Kidney (tissue), 14 donors: Measurements from ENCODE around the gene ERCC1. TPM values are rescaled to one million over a fixed set of nuclear protein-coding genes. Genes with fewer than 3 reads are reported as not detected.

Experiments
- DNase-seq, 5 donors: peaks; one replicate each; pipeline ENCODE4 v3.0.0-alpha.2; 2013 to 2020
- FAIRE-seq: peaks from 2 replicates; lab custom pipeline; 2012; peaks lifted over from hg19 to GRCh38; lab: Jason Lieb, UNC
- H3K27ac ChIP-seq, 2 donors: one replicate each; pipeline ENCODE4 v1.7.0; 2013; ENCODE audit warnings: low read depth in 2 of 2, low read length in 2 of 2, inconsistent platforms in 1 of 2
- H3K27me3 ChIP-seq: one replicate; pipeline ENCODE4 v1.7.1; 2013; ENCODE audit warnings: low read length, inconsistent platforms; ENCODE audit not compliant: control insufficient read depth, insufficient read depth
- H3K36me3 ChIP-seq, 3 donors: one replicate each; pipeline versions ENCODE4 v1.7.0 to v1.7.1; 2013; ENCODE audit warnings: low read length in 3 of 3, control low read depth in 1 of 3, inconsistent platforms in 1 of 3; ENCODE audit not compliant: insufficient read depth in 3 of 3, control insufficient read depth in 2 of 3
- H3K4me1 ChIP-seq, 3 donors: one replicate each; pipeline versions ENCODE4 v1.7.0 to v1.7.1; 2013; ENCODE audit warnings: low read length in 3 of 3, inconsistent platforms in 1 of 3, low read depth in 1 of 3; ENCODE audit not compliant: control insufficient read depth in 2 of 3, insufficient read depth in 2 of 3
- H3K4me3 ChIP-seq, 3 donors: one replicate each; pipeline versions ENCODE4 v1.7.0 to v1.8.1; 2013; ENCODE audit warnings: low read length in 3 of 3, control low read depth in 1 of 3, inconsistent platforms in 1 of 3
- H3K9ac ChIP-seq, 3 donors: one replicate each; pipeline versions ENCODE4 v1.7.0 to v1.7.1; 2013; ENCODE audit warnings: low read length in 3 of 3, control low read depth in 1 of 3, inconsistent platforms in 1 of 3
- H3K9me3 ChIP-seq, 3 donors: one replicate each; pipeline versions ENCODE4 v1.7.0 to v1.7.1; 2013; ENCODE audit warnings: low read length in 3 of 3, control low read depth in 1 of 3, inconsistent platforms in 1 of 3; ENCODE audit not compliant: control insufficient read depth in 2 of 3, insufficient read depth in 1 of 3
- intact Hi-C: fragments of 100-400 bp; cut with DNase I; formaldehyde crosslinking; loops from one replicate; pipeline ENCODE4 v1.11.1; 2022
- polyA plus RNA-seq: library from polyadenylated mRNA; stranded (reverse); fragments of 350-450 nt; fragmentation: Illumina TruSeq; extraction: RNeasy Lipid Tissue Mini Kit (QIAGEN cat#74804); gene quantifications from one replicate; pipeline ENCODE4 v1.2.3, GENCODE V29; 2014; ENCODE audit warnings: low read depth, low replicate concordance; ENCODE audit not compliant: insufficient read depth
- total RNA-seq: library from RNA; stranded (reverse); fragmentation: NEBNext Ultra II Directional; extraction: Animal tissue kit (Norgen Biotek cat#: 25700); gene quantifications from one replicate; pipeline ENCODE4 v1.2.1, GENCODE V29; 2021
- TF ChIP-seq, protein P1 (sequence below): IDR thresholded peaks from 3 replicates; pipeline ENCODE4 v1.5.1; 2012; ENCODE audit warnings: mild to moderate bottlenecking, moderate library complexity, borderline replicate concordance; ENCODE audit not compliant: insufficient read depth; ENCODE audit errors: extremely low read depth
- donor health status: control.
- donor health status: control.
- donor health status: control.
- donor health status: control.
- donor health status: control.
- donor health status: DM: yes; HTN: yes; CAD: no.
- donor health status: Normal renal cell carcinoma (clear cell type).

Gene ERCC1
- total and polyA plus RNA-seq, 2 donors from 2014 or later, result 60.8 to 107 TPM

DNA sequence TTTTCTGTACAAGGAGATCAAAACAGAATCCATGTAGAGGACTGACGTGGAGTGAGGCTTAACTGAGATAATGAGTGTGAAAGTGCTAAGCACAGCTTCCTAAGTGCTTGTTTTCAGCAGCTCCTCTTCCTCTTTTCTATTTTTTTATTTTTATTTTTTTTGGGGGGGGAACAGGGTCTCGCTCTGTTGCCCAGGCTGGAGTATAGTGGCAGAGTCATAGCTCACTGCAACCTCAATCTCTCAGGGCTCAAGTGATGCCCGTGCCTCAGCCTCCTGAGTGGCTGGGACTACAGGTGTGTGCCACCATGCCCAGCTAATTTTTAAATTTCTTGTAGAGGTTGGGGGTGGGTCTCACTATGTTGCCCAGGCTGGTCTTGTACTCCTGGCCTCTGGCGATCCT lies 38.5 kb upstream of the ERCC1 start:
- H3K9ac ChIP-seq, result no peak overlapping the region
- no peak overlapping the region for H3K27ac ChIP-seq
- DNase-seq (no peak), FAIRE-seq (no peak)
- H3K9me3 ChIP-seq, result no peaks in the 10 kb centered on the region
- peaks cover 0 to 3% (median 2%) of the 10 kb centered on the region in 3 donors for H3K4me1 ChIP-seq
- H3K4me3 ChIP-seq, result no peak overlapping the region
- intact Hi-C loops, result no loop called here
- no peaks in the 10 kb centered on the region for H3K27me3 ChIP-seq
- no peaks in the 10 kb centered on the region for H3K36me3 ChIP-seq
- TF ChIP-seq, protein P1, sequence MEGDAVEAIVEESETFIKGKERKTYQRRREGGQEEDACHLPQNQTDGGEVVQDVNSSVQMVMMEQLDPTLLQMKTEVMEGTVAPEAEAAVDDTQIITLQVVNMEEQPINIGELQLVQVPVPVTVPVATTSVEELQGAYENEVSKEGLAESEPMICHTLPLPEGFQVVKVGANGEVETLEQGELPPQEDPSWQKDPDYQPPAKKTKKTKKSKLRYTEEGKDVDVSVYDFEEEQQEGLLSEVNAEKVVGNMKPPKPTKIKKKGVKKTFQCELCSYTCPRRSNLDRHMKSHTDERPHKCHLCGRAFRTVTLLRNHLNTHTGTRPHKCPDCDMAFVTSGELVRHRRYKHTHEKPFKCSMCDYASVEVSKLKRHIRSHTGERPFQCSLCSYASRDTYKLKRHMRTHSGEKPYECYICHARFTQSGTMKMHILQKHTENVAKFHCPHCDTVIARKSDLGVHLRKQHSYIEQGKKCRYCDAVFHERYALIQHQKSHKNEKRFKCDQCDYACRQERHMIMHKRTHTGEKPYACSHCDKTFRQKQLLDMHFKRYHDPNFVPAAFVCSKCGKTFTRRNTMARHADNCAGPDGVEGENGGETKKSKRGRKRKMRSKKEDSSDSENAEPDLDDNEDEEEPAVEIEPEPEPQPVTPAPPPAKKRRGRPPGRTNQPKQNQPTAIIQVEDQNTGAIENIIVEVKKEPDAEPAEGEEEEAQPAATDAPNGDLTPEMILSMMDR, result no peak

DNA sequence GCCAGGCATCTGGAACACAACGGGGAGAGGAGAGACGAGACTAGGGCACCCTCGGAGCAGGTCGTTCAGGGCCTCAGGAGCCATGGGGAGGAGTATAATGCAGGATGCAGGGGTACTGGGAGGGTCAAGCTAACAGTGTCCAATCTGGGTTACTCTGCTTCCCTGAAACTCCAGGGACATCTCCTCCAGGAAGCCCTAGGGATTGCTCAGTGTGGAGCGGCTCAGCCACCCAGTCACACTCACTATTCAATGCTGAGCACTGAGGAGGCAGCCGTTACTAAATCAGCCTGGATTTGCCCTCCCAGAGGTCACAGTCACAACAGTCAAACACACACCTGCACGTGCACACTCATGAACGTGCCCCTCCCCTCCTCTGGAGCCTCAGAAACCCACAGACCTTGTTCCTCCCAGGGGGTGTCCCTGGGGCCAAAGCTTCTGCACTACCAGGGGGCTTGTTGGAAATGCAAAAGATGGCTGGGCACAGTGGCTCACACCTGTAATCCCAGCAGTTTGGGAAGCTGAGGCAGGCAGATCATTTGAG lies 37.2 kb upstream of the ERCC1 start:
- no peaks in the 10 kb centered on the region for H3K9me3 ChIP-seq
- TF ChIP-seq, protein P1, result no peak
- H3K27me3 ChIP-seq, result no peaks in the 10 kb centered on the region
- no peaks in the 10 kb centered on the region for H3K36me3 ChIP-seq
- peaks cover 0 to 5% (median 0%) of the 10 kb centered on the region in 3 donors for H3K4me1 ChIP-seq
- DNase-seq (no peak), FAIRE-seq (no peak)
- no peak overlapping the region for H3K27ac ChIP-seq
- H3K9ac ChIP-seq, result no peak overlapping the region
- intact Hi-C loops, result no loop called here
- no peak overlapping the region for H3K4me3 ChIP-seq

DNA sequence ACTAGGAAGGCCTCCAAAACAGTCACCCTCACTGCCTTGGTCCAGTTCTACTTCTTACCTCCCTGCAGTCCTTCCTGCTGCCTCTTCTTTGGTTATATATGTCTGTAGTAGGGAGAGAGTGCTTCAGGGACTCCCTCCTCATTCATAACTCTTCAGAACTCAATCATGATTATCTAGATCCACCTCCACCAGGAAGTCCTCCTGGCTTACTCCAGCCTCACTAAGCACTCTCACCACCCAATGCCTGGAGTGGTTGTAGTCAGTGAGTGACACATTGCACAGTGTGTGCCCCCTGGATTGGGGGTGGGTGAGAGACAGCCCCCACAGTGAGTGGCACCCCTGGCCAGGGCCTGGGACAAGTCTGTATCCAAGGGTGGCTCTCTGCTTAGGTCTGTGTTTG lies 34.1 kb upstream of the ERCC1 start:
- no peak for FAIRE-seq
- no peaks in the 10 kb centered on the region for H3K9me3 ChIP-seq
- H3K9ac ChIP-seq, result no peak overlapping the region
- TF ChIP-seq, protein P1, result no peak
- no peak overlapping the region for H3K4me3 ChIP-seq
- H3K36me3 ChIP-seq, result no peaks in the 10 kb centered on the region
- intact Hi-C loops, result no loop called here
- no peak for DNase-seq
- no peaks in the 10 kb centered on the region for H3K27me3 ChIP-seq
- no peak overlapping the region for H3K27ac ChIP-seq
- H3K4me1 ChIP-seq, result peaks cover 0 to 12% (median 0%) of the 10 kb centered on the region in 3 donors

DNA sequence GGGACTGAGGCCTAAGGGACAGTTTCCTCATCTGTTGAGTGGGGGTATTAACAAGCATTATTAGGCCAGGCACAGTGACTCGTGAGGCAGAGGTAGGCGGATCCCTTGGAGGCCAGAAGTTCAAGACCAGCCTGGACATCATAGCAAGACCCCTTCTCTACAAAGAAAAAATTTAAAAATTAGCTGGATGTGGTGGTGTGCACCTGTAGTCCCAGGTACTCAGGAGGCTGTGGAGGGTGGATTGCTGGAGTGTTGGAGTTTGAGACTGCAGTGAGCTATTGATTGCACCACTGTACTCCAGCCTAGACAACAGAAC lies 32.7 kb upstream of the ERCC1 start:
- peak overlapping the region; percentile 87 to 93 for H3K27ac ChIP-seq
- H3K4me3 ChIP-seq, result no peak overlapping the region
- peak overlapping the region in 1 of 3 donors; percentile 58 for H3K9ac ChIP-seq
- H3K36me3 ChIP-seq, result no peaks in the 10 kb centered on the region
- TF ChIP-seq, protein P1, result no peak
- DNase-seq, result no peak
- intact Hi-C loops, result no loop called here
- H3K27me3 ChIP-seq, result no peaks in the 10 kb centered on the region
- H3K4me1 ChIP-seq, result peaks cover 0 to 13% (median 0%) of the 10 kb centered on the region in 3 donors
- FAIRE-seq, result no peak
- no peaks in the 10 kb centered on the region for H3K9me3 ChIP-seq
